T-helper 2 cell treated with Interferon-gamma antibody and Interleukin-4, amounts not matched to agents 5 μg/mL and 100 μg/mL, for 36 hours (primary cell): ENCODE measurements around the gene PPEF2.
A peak's percentile ranks its signal among the peaks of the same experiment; 100 is the strongest.
"Not testable (repeated sequence)": the region's sequence is repeated elsewhere in the genome, so short reads cannot be mapped to it uniquely, and the experiment has no call there.

Source experiments
- DNase-seq: peaks from one replicate; pipeline ENCODE4 v3.0.0; 2021; ENCODE audit warnings: low spot score
- H3K27ac Mint-ChIP-seq: one replicate; pipeline ENCODE4 v1.8.0; 2021; ENCODE audit warnings: mild to moderate bottlenecking, mixed read lengths
- H3K27me3 Mint-ChIP-seq: one replicate; pipeline ENCODE4 v1.8.0; 2021; ENCODE audit warnings: low read depth, mixed read lengths
- H3K36me3 Mint-ChIP-seq: one replicate; pipeline ENCODE4 v1.8.0; 2021; ENCODE audit warnings: low read depth, mixed read lengths
- H3K4me1 Mint-ChIP-seq: one replicate; pipeline ENCODE4 v1.8.0; 2021; ENCODE audit warnings: low read depth, mixed read lengths
- H3K4me3 Mint-ChIP-seq: one replicate; pipeline ENCODE4 v1.8.0; 2022; ENCODE audit warnings: mild to moderate bottlenecking, moderate library complexity, mixed read lengths
- H3K9me3 Mint-ChIP-seq: one replicate; pipeline ENCODE4 v1.8.0; 2021; ENCODE audit warnings: mixed read lengths

PPEF2 gene, protein sequence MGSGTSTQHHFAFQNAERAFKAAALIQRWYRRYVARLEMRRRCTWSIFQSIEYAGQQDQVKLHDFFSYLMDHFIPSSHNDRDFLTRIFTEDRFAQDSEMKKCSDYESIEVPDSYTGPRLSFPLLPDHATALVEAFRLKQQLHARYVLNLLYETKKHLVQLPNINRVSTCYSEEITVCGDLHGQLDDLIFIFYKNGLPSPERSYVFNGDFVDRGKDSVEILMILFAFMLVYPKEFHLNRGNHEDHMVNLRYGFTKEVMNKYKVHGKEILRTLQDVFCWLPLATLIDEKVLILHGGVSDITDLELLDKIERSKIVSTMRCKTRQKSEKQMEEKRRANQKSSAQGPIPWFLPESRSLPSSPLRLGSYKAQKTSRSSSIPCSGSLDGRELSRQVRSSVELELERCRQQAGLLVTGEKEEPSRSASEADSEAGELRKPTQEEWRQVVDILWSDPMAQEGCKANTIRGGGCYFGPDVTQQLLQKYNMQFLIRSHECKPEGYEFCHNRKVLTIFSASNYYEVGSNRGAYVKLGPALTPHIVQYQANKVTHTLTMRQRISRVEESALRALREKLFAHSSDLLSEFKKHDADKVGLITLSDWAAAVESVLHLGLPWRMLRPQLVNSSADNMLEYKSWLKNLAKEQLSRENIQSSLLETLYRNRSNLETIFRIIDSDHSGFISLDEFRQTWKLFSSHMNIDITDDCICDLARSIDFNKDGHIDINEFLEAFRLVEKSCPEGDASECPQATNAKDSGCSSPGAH

DNA sequence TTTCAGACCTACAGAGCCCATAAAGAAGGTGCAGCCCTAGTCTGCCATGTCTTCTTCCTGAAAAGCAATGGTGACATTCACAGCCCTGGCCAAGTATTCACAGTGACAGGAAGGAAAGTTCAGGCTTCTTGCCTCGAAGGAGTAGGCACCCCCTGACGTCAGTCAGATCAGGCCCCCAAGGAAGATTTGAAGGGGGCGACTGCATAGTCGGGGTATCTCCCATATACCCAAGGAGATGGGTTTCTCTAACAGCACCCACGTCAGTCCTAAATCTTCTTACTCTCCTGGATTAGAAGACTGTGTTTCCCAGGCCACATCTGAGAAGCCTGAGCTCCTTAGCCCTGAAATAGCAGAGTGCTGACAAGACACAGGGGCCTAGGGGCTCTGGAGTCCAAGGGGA lies at the start of gene PPEF2:
PPEF2 (minus strand) TSS at position 101 of the 400 bp plus-strand sequence. CDS start 6,127 bp downstream, outside the sequence.
- no peaks in the 10 kb centered on the region for H3K9me3 Mint-ChIP-seq
- H3K4me3 Mint-ChIP-seq, result no peak within 1 kb of the TSS
- no peaks in the 10 kb centered on the region for H3K36me3 Mint-ChIP-seq
- H3K27ac Mint-ChIP-seq, result no peak within 1 kb of the TSS
- H3K27me3 Mint-ChIP-seq, result peaks cover 23% of the 10 kb centered on the region
- DNase-seq, result no peak
- H3K4me1 Mint-ChIP-seq, result no peaks in the 10 kb centered on the region

DNA sequence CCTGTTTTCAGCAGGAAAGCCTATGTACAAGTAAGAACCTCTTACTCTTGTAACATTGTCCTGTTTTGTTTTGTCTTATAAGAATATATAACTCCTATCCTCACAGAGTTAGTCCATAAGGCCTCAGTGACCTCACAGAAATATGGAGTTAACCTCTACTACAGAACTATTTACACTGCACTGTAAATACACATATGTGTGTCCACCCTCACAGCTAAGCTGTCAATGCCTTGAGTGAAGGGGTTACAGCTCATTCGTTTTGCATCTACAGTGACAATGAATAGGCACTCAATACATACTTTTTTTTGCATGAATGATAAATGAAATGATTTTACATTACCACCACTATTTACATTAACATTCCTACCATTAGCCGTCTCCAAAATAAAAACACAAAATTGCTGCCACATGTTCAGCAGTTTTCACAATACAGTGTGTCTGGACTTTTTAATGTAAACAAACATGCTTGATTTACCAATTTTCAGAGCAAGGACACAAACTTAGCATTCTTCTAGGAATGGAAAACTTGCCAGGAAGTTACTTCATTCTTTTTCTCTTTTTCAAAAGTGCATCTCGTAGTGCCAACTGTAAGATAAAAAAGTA lies 48.1 kb upstream of the PPEF2 start:
- no peak for DNase-seq
- Mint-ChIP-seq H3K4me3 (no peak overlapping the region), H3K27ac (no peak overlapping the region), H3K36me3 (peaks cover 53% of the 10 kb centered on the region), H3K9me3 (no peaks in the 10 kb centered on the region), H3K27me3 (no peaks in the 10 kb centered on the region), H3K4me1 (peaks cover 10% of the 10 kb centered on the region)

DNA sequence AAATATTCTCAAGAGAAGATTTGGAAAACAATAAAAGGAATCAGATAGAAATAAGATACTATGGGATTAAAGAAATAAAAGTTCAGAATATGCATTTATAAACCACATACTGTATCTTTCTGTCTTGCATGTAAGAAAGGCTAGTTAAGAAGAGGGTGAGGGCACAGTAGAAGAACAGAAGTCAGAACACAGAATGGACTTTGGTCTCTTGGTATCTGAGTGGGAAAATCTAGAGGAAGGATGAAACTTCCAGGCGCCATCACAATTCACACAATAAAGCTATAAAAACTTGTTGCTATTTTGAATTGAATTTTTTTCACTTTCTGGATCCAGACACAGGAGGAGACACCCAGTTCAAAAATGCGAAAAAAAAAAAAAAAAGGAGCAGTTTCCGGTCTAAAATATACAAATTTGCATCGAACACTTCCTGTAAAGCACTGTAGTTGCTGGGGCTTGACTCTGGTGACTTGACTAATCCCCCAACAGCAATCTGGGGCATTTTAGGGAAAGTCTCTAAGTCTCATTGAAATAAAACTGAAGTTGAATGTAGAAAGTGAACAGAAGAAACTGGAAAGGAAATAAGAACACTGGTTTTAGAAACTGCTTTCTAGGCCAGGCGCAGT lies 46.7 kb upstream of the PPEF2 start:
- peaks cover 41% of the 10 kb centered on the region for H3K36me3 Mint-ChIP-seq

DNA sequence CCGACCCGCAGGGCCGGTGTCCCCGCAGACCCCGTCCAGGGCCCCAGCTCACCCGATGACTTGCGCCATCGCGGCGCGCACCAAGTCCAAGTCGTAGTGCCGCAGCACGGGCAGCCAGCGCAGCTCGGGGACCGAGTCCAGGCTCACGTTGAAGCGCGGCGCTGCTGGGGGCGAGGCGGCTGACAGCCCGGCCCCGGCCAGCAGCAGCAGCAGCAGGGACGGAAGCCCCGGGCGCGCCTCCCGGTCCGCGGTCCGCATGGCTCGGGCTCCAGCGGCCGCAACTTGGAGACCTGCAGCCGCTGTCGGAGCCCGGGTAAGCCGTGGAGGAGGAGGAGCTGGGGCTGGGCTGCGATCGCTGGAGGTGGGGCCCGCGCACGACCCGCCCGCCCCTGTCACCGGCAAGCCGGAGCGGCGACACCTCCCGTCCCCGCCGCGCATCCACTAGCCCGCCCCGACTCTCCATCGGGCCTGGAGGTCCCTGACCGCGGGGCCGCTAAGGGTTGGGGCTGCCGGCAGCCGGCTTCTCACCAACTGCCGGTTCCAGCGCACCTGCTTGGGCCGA lies 38.5 kb upstream of the PPEF2 start, which contains the start of gene NAAA:
NAAA (minus strand) TSS at position 322 of the 562 bp plus-strand sequence; CDS start at position 258, 64 bp downstream.
- peak; percentile 87 for DNase-seq
- Mint-ChIP-seq H3K4me3 (peak within 1 kb of the TSS; percentile 97), H3K36me3 (peaks cover 29% of the 10 kb centered on the region), H3K4me1 (peaks cover 18% of the 10 kb centered on the region), H3K9me3 (no peaks in the 10 kb centered on the region), H3K27me3 (no peaks in the 10 kb centered on the region), H3K27ac (peak within 1 kb of the TSS; percentile 98)

More for the DNA sequence above, 46.7 kb upstream of the PPEF2 start:
- no peaks in the 10 kb centered on the region for H3K9me3 Mint-ChIP-seq
- H3K4me3 Mint-ChIP-seq, result no peak overlapping the region
- H3K27me3 Mint-ChIP-seq, result no peaks in the 10 kb centered on the region
- no peak for DNase-seq
- no peak overlapping the region for H3K27ac Mint-ChIP-seq
- H3K4me1 Mint-ChIP-seq, result peaks cover 5% of the 10 kb centered on the region

DNA sequence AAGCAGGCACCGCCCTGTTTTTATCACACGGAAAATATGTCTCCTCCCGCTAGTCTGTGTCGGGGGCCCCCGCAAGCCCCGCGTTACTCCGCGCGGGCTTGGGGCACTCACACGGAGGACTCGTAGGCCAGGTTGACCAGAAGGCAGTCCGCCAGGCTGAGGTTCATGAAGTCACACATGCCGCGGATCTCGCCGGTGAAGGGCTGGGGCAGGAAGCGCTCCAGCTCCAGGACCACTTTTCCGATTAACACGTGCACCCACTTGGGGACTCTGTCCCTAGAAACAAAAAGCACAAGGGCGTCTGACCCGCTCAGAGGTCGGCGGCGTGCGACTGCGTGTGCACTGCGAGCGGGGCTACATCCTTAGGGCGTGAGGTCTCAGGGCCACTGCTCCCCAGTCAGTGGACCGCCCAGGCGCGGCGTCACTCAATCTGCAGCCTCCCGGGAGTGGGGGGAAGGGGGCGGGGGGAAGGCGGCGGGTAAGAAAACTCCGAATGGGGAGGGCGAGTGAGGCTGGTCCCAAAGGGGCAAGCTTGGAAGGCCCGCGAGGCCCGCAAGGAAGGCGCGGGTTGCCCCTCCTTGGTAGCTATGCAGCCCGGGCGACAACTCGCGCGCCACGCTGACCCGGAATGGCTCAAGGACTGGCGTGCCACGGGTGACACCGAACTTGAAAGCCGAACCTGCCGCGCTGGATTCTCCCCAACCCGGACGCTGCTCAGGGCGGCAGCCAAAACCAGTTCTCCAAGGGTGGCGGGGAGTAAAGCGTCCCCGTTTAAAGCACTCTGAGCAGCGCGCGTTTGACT lies 37.8 kb upstream of the PPEF2 start:
- Mint-ChIP-seq H3K27ac (peak overlapping the region; percentile 98), H3K4me3 (peak overlapping the region; percentile 97), H3K36me3 (peaks cover 29% of the 10 kb centered on the region), H3K9me3 (no peaks in the 10 kb centered on the region), H3K4me1 (peaks cover 18% of the 10 kb centered on the region), H3K27me3 (no peaks in the 10 kb centered on the region)
- peak; percentile 75 for DNase-seq

DNA sequence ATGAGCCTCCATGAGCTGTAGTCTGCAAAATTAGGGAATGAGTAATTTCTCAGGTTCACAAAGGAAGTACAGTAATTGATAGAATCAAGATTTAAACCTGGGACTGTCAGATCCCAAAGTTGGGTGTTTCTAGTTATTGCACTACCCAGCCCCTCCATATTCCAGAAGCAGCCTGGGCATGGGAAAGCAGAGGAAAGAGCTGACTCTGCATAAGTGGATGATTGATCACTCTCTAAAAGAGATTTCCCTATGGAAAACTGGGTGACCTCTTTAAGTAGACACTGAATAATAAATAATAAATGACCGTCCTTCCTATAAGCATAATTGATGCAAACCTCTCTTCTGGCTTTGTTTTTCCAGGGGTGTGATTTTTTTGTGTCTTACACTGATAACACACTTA lies 33.4 kb upstream of the PPEF2 start:
- Mint-ChIP-seq H3K9me3 (no peaks in the 10 kb centered on the region), H3K4me1 (peaks cover 18% of the 10 kb centered on the region), H3K27me3 (no peaks in the 10 kb centered on the region), H3K36me3 (peaks cover 32% of the 10 kb centered on the region), H3K27ac (no peak overlapping the region), H3K4me3 (no peak overlapping the region)
- no peak for DNase-seq

DNA sequence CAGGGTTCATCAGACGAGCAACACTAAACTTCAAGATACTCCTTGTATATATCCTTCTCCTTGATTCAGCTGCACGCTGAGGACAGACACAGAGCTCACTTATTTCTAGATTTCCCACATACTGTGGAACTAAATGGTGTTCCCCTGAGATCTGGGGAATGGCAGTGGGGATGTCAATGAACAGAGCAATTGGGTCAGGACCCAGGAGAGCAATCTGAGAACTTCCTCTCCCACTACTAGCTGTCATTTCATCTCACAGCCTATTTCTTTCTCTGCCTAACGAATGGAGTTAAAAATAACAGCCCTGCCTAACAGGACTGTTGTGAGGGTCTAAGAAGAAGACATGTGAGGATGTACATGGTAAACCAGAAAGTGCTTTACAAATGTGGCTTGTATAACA lies 27.9 kb upstream of the PPEF2 start:
- no peak overlapping the region for H3K27ac Mint-ChIP-seq
- H3K9me3 Mint-ChIP-seq, result no peaks in the 10 kb centered on the region
- DNase-seq, result no peak
- no peaks in the 10 kb centered on the region for H3K4me1 Mint-ChIP-seq
- no peak overlapping the region for H3K4me3 Mint-ChIP-seq
- H3K27me3 Mint-ChIP-seq, result no peaks in the 10 kb centered on the region
- peaks cover 24% of the 10 kb centered on the region for H3K36me3 Mint-ChIP-seq

DNA sequence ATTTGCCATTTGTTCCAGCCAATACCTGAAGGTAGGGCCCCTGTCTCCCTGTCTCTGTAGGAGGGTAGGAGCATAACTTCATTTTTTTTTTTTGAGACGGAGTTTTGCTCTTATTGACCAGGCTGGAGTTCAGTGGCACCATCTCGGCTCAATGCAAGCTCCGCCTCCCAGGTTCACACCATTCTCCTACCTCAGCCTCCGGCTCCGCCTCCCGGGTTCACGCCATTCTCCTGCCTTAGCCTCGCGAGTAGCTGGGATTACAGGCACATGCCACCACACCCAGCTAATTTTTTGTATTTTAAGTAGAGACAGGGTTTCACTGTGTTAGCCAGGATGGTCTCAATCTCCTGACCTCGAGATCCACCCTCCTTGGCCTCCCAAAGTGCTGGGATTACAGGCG lies 22.7 kb upstream of the PPEF2 start:
- DNase-seq, H3K27me3 Mint-ChIP-seq, H3K9me3 Mint-ChIP-seq, H3K4me3 Mint-ChIP-seq, H3K4me1 Mint-ChIP-seq, H3K27ac Mint-ChIP-seq: not testable (repeated sequence)
- peaks cover 34% of the 10 kb centered on the region for H3K36me3 Mint-ChIP-seq

DNA sequence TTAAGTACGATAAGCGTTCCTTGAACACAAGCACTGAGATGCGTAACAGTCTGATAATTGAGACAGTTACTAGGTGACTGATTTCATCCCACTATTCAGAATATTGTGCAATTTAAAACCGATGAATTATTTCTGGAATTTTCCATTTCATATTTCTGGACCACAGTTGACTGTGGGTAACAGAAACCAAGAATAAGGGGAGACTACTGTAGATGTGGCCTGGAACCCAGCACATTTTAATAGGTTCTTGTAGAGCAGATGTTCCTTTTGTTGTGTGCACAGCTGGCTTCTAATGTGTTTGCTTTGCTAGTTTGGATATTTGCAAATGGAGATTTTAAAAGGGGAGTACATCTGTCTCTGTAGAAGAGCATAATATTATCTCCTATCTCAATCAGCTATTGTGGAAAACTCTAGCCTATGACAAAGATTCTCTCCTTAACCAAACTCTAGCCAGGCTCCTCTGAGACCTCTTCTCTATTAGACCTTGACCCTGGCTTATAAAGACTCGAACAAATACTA lies 22.1 kb upstream of the PPEF2 start:
- Mint-ChIP-seq H3K4me3 (no peak overlapping the region), H3K27ac (no peak overlapping the region), H3K27me3 (no peaks in the 10 kb centered on the region), H3K9me3 (no peaks in the 10 kb centered on the region), H3K4me1 (no peaks in the 10 kb centered on the region), H3K36me3 (peaks cover 36% of the 10 kb centered on the region)
- DNase-seq, result no peak

DNA sequence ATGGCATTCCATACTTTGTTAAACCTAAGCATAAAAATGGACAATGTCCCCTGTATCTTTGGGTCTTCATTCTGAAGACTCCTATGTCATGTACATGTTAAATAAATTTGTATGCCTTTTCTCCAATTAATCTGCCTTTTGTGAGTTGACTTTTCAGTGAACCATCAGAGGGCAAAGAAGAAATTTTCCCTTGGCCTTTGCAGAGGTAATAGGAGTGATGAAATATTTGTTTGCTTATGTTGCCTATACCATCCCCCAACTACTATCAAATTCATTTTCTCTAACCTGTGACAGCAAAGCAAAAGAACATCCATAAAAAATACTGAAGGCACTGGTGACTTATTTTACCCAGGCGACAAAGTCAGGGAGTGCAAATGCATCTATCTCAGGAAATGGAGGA lies 20.3 kb upstream of the PPEF2 start:
- no peak overlapping the region for H3K27ac Mint-ChIP-seq
- peaks cover 33% of the 10 kb centered on the region for H3K36me3 Mint-ChIP-seq
- no peaks in the 10 kb centered on the region for H3K9me3 Mint-ChIP-seq
- H3K27me3 Mint-ChIP-seq, result no peaks in the 10 kb centered on the region
- DNase-seq, result no peak
- H3K4me1 Mint-ChIP-seq, result no peaks in the 10 kb centered on the region
- H3K4me3 Mint-ChIP-seq, result no peak overlapping the region

DNA sequence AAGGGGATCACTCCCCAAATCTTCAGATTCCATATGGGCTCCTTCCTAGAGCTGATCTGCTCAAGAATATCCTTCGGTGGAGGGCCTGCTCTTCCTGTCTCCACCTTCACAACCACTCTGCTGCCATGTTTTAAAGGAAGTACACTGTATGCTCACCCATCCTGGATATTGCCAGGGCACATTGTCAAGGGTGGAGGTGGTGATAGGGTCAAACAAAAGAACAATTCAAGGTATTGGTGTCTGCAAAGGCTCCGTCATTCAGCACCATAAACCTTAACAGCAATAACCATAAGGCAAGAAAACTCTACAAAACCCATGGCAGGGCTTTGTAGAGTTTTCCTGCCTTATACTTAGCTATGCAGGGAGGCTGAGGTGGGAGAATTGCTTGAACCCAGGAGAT lies 19.7 kb upstream of the PPEF2 start:
- H3K36me3 Mint-ChIP-seq, result peaks cover 33% of the 10 kb centered on the region
- no peaks in the 10 kb centered on the region for H3K9me3 Mint-ChIP-seq
- no peak for DNase-seq
- H3K27me3 Mint-ChIP-seq, result no peaks in the 10 kb centered on the region
- no peak overlapping the region for H3K4me3 Mint-ChIP-seq
- H3K27ac Mint-ChIP-seq, result no peak overlapping the region
- H3K4me1 Mint-ChIP-seq, result no peaks in the 10 kb centered on the region

DNA sequence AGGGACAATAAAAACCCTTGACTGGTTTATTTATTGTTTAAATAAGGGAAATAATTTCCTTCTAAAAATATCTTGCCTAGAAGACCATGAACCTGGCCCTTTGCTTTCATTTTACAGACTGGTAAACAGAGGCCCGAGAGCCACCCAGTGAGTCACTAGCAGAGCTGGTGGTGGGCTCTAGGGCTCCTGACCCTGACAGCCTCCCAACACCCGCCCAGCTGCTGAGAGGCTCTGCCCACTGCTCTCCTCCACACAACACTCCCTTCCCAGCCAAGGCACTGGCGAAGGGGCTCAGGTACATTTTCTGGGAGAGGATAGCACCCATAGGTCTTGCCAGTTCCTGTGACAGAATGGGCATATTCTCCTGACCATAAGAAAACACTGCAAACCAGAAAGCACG lies 18.1 kb upstream of the PPEF2 start:
- no peak overlapping the region for H3K27ac Mint-ChIP-seq
- H3K4me3 Mint-ChIP-seq, result no peak overlapping the region
- H3K9me3 Mint-ChIP-seq, result no peaks in the 10 kb centered on the region
- no peaks in the 10 kb centered on the region for H3K4me1 Mint-ChIP-seq
- peaks cover 29% of the 10 kb centered on the region for H3K36me3 Mint-ChIP-seq
- no peak for DNase-seq
- no peaks in the 10 kb centered on the region for H3K27me3 Mint-ChIP-seq

DNA sequence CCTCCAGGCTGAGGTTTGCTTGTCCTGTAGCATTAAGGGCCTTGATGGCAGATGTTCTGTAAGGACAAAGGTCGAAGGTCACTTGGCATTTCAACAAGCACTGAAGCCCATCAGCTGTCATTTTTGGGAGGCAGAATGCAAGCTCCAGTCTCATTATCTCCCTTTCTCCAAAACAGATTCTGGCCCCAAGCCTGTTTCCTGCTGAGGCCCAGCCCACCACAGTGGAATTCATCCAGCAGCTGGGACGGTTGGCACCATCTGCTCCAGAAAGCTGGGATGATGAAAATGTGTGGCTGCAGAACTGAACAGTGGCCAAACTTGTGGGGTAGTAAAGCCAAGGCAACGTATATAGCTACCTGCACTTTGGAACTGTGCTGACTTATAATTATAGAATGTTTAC lies 17.7 kb upstream of the PPEF2 start:
- Mint-ChIP-seq H3K36me3 (peaks cover 29% of the 10 kb centered on the region), H3K4me1 (no peaks in the 10 kb centered on the region), H3K27me3 (no peaks in the 10 kb centered on the region), H3K27ac (no peak overlapping the region), H3K9me3 (no peaks in the 10 kb centered on the region), H3K4me3 (no peak overlapping the region)
- no peak for DNase-seq
